Naive thymus-derived CD4-positive, alpha-beta T cell (primary cell): ENCODE data around the gene HTR2B. TPM values are rescaled to one million over a fixed set of nuclear protein-coding genes. Genes with fewer than 3 reads are reported as not detected.
A peak's percentile ranks its signal among the peaks of the same experiment; 100 is the strongest.

Experiments
- ATAC-seq: fragments of 150-1000 bp; cut with Tn5 transposase; 2 replicates; pipeline ENCODE4 v1.10.0; 2021; ENCODE audit warnings: mild to moderate bottlenecking, moderate library complexity
- CTCF ChIA-PET: fragments of 350-600 bp; sonication (Branson Sonifier 250); formaldehyde crosslinking; loops from one replicate; lab custom pipeline; 2021; ENCODE audit warnings: antibody characterized with exemption; lab: Charles Lee
- POLR2A ChIA-PET: fragments of 350-600 bp; sonication (Branson Sonifier 250); formaldehyde crosslinking; loops from one replicate; lab custom pipeline; 2021; ENCODE audit warnings: antibody characterized with exemption, inconsistent platforms; lab: Charles Lee
- DNase-seq, 9 donors: peaks; one replicate each; pipeline versions ENCODE4 v3.0.0 to v3.0.0-alpha.2; 2020 to 2022; ENCODE audit warnings: mixed read lengths in 1 of 9
- H3K27ac ChIP-seq: one replicate; pipeline ENCODE4 v1.7.0; 2013; ENCODE audit warnings: mild to moderate bottlenecking, low read depth, low read length, moderate library complexity
- H3K27me3 ChIP-seq, 2 donors: one replicate each; pipeline ENCODE4 v1.7.0; 2013; ENCODE audit warnings: low read length in 2 of 2, mild to moderate bottlenecking in 2 of 2, moderate library complexity in 2 of 2; ENCODE audit not compliant: control insufficient read depth in 2 of 2, insufficient read depth in 2 of 2
- H3K36me3 ChIP-seq, 3 experiments: 1 replicate in 2 of 3; 2 replicates in 1 of 3; pipeline ENCODE4 v1.7.0; 2013; ENCODE audit warnings: low read length in 3 of 3, mild to moderate bottlenecking in 3 of 3, moderate library complexity in 1 of 3; ENCODE audit not compliant: insufficient read depth in 3 of 3, control insufficient read depth in 2 of 3
- H3K4me1 ChIP-seq, 2 donors: one replicate each; pipeline ENCODE4 v1.7.0; 2013; ENCODE audit warnings: low read length in 2 of 2, mild to moderate bottlenecking in 2 of 2, moderate library complexity in 1 of 2; ENCODE audit not compliant: control insufficient read depth in 2 of 2, insufficient read depth in 2 of 2
- H3K4me3 ChIP-seq: 2 replicates; pipeline ENCODE4 v1.7.0; 2013; ENCODE audit warnings: mild to moderate bottlenecking, low read length
- H3K9me3 ChIP-seq, 3 experiments: 1 replicate in 2 of 3; 2 replicates in 1 of 3; pipeline ENCODE4 v1.7.0; 2013; ENCODE audit warnings: low read length in 3 of 3; ENCODE audit not compliant: control insufficient read depth in 2 of 3
- H3K27ac Mint-ChIP-seq, 9 donors: one replicate each; pipeline ENCODE4 v1.8.0; 2020 to 2022; ENCODE audit warnings: mixed read lengths in 9 of 9, mild to moderate bottlenecking in 8 of 9, moderate library complexity in 5 of 9, inconsistent platforms in 2 of 9
- H3K27me3 Mint-ChIP-seq, 5 donors: one replicate each; pipeline ENCODE4 v1.8.0; 2021 to 2022; ENCODE audit warnings: mixed read lengths in 5 of 5, mild to moderate bottlenecking in 1 of 5
- H3K36me3 Mint-ChIP-seq, 5 donors: one replicate each; pipeline ENCODE4 v1.8.0; 2020 to 2022; ENCODE audit warnings: mixed read lengths in 5 of 5, mild to moderate bottlenecking in 3 of 5, inconsistent platforms in 1 of 5
- H3K4me1 Mint-ChIP-seq, 7 donors: one replicate each; pipeline ENCODE4 v1.8.0; 2020 to 2022; ENCODE audit warnings: mixed read lengths in 7 of 7, mild to moderate bottlenecking in 3 of 7, inconsistent platforms in 1 of 7
- H3K4me3 Mint-ChIP-seq, 10 donors: one replicate each; pipeline ENCODE4 v1.8.0; 2020 to 2022; ENCODE audit warnings: mild to moderate bottlenecking in 10 of 10, mixed read lengths in 10 of 10, moderate library complexity in 6 of 10, inconsistent platforms in 2 of 10
- H3K9me3 Mint-ChIP-seq, 11 donors: one replicate each; pipeline ENCODE4 v1.8.0; 2020 to 2022; ENCODE audit warnings: mixed read lengths in 11 of 11, mild to moderate bottlenecking in 4 of 11, inconsistent platforms in 1 of 11, moderate library complexity in 1 of 11
- intact Hi-C, 2 donors: fragments of 100-400 bp; cut with micrococcal nuclease; formaldehyde crosslinking; loops; one replicate each; pipeline ENCODE4 v1.15.1; 2023
- polyA plus RNA-seq, 2 donors: library from polyadenylated mRNA; unstranded; fragments of 300-500 nt; fragmentation: Illumina TruSeq; gene quantifications; one replicate each; pipeline ENCODE4 v1.2.3, GENCODE V29; 2021
- total RNA-seq, 6 experiments: library from RNA in 5 of 6; stranded (reverse) in 5 of 6; gene quantifications; 1 replicate in 5 of 6; 2 replicates in 1 of 6; pipeline ENCODE4 v1.2.3 and lab custom pipeline; 2021 to 2026

HTR2B gene
- total and polyA plus RNA-seq, 7 experiments from 2014 or later, result 0.09 to 0.10 TPM; not detected in 5

DNA sequence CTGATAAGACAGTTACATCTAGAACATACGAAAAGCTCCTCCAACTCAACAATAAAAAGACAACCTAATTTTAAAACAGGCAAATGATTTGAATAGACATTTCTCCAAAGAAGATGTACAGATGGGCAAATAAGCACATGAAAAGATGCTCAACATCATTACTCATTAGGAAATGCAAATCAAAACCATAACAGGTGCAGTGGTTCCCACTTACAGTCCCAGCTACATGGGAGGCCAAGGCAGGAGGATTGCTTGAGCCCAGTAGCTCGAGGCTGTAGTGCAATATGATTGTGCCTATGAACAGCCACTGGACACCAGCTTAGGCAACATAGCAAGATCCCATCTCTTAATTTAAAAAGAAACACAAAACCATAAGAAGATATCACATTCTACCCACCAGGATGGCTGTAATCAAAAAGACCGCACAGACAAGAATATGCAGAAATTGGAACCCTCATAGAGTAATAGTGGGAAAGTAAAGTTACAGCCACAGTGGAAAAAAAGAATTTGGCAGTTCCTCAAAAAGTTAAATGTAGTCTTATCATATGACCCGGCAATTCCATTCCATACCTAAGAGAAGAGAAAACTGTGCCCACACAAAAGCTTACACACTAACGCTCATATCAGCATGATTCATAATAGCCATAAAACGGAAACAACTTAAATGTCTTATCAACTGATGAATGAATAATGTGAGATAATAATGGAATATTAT lies 43.1 kb upstream of the HTR2B start:
- POLR2A ChIA-PET, result no interaction called here

DNA sequence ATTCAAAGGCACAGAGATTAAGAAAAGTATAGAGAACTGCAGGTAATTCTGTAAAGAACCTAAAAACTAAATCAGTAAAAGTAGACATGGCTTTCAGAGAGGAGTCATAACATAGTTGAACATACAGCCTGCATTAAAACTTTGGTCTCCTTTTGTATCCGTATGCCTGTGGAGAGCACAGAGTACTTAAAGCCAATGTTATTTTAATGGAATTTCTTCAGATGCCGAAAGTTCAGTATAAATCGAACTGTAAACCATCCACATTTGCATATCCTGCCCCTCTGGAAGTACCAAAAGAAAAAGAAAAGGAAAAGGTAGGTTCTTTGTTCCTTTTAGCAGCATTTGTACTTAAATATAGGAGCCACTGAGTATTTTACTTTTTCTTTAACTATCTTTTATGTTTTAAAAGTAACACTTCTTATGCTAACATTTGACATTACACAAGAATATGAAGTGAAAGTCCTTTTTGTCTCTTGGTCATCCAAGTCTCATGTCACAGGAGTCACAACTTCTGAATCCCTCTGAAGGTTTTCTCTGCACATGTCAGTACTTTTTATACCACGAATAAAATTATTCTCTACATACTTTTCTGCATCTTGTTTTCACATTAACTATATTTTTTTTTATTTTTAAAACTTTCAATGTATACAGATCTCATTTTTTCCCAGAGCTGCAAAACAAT lies 38.7 kb upstream of the HTR2B start:
- Mint-ChIP-seq H3K4me3 (no peak overlapping the region), H3K27me3 (no peaks in the 10 kb centered on the region), H3K9me3 (no peaks in the 10 kb centered on the region), H3K36me3 (peaks cover 9 to 46% (median 19%) of the 10 kb centered on the region in 5 donors), H3K4me1 (peaks cover 0 to 23% (median 4%) of the 10 kb centered on the region in 7 donors), H3K27ac (peak overlapping the region in 2 of 9 donors; percentile 23 to 61)
- no peaks in the 10 kb centered on the region for H3K9me3 ChIP-seq
- H3K4me1 ChIP-seq, result peaks cover 0 to 6% of the 10 kb centered on the region in 2 donors
- POLR2A ChIA-PET, result no interaction called here
- intact Hi-C loops, result no loop called here
- no peak overlapping the region for H3K27ac ChIP-seq
- no peak for ATAC-seq
- CTCF ChIA-PET, result interaction anchor here (0.7 kb wide), 1 partner anchor 54 kb away, joined by 4 read pairs; no protein-coding TSS in a partner anchor
- DNase-seq, result no peak
- no peaks in the 10 kb centered on the region for H3K27me3 ChIP-seq
- H3K36me3 ChIP-seq, result peaks cover 10 to 42% (median 13%) of the 10 kb centered on the region in 3 experiments
- no peak overlapping the region for H3K4me3 ChIP-seq

More for the DNA sequence above, 43.1 kb upstream of the HTR2B start:
- Mint-ChIP-seq H3K27me3 (no peaks in the 10 kb centered on the region), H3K4me3 (no peak overlapping the region), H3K27ac (peak overlapping the region in 2 of 9 donors; percentile 46 to 49), H3K36me3 (peaks cover 17 to 69% (median 27%) of the 10 kb centered on the region in 5 donors), H3K9me3 (no peaks in the 10 kb centered on the region), H3K4me1 (peaks cover 0 to 6% (median 0%) of the 10 kb centered on the region in 7 donors)
- intact Hi-C loops, result no loop called here
- CTCF ChIA-PET, result no interaction called here
- Histone ChIP-seq H3K27me3 (no peaks in the 10 kb centered on the region), H3K36me3 (peaks cover 10 to 61% (median 18%) of the 10 kb centered on the region in 3 experiments), H3K9me3 (no peaks in the 10 kb centered on the region), H3K27ac (no peak overlapping the region), H3K4me1 (no peaks in the 10 kb centered on the region), H3K4me3 (no peak overlapping the region)
- DNase-seq, result no peak
- no peak for ATAC-seq

DNA sequence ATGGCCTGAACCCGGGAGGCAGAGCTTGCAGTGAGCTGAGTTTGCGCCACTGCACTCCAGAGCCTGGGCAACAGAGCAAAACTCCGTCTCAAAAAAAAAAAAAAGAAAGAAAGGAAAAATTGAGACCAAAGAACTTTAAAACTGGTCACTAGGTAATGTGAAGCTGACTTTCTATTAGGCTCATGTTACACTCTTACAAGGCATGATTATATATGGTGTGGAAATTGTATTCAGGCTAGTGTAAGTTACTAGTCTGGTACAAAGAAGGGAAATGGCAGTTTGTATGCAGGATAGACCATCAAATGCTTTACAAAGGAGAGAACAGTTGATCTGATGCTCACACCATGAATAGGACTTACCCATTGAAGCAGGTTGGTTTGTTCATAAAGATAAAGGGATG lies 38.2 kb upstream of the HTR2B start:
- no peaks in the 10 kb centered on the region for H3K9me3 Mint-ChIP-seq
- Histone ChIP-seq H3K4me1 (peaks cover 0 to 6% of the 10 kb centered on the region in 2 donors), H3K27ac (no peak overlapping the region), H3K27me3 (no peaks in the 10 kb centered on the region), H3K9me3 (no peaks in the 10 kb centered on the region), H3K4me3 (no peak overlapping the region), H3K36me3 (peaks cover 10 to 39% (median 11%) of the 10 kb centered on the region in 3 experiments)
- POLR2A ChIA-PET, result no interaction called here
- no peak for ATAC-seq
- H3K27me3 Mint-ChIP-seq, result no peaks in the 10 kb centered on the region
- DNase-seq, result no peak
- peaks cover 9 to 43% (median 16%) of the 10 kb centered on the region in 5 donors for H3K36me3 Mint-ChIP-seq
- peaks cover 0 to 18% (median 4%) of the 10 kb centered on the region in 7 donors for H3K4me1 Mint-ChIP-seq
- H3K27ac Mint-ChIP-seq, result peak overlapping the region in 2 of 9 donors; percentile 23 to 61
- intact Hi-C loops, result no loop called here
- H3K4me3 Mint-ChIP-seq, result no peak overlapping the region
- CTCF ChIA-PET, result interaction anchor here (0.7 kb wide), 2 partner anchors 53 to 392 kb away, joined by 4 read pairs; no protein-coding TSS in a partner anchor

DNA sequence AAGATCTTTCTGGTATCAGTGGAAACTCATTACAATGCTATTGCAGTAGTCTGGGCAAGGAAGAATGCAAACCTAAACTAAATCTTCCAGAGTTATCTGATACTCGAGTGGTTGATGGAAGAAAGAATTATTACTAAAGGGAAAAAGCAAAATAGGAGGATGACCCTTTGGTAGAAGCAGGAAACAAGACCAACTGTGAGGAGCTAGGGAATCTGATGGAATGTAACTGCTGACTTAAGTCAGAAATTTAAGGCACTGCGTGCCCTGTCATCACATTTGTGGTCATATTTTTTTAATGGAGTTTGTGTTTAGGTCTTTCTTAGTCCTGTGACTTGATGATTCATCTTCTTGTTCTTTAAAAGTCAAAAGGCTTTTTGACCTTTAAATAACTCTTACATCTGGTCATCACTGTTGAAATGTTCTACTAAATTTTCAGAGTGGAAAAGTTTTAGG lies 37.1 kb upstream of the HTR2B start:
- no peak overlapping the region for H3K4me3 Mint-ChIP-seq
- peaks cover 5 to 33% (median 7%) of the 10 kb centered on the region in 5 donors for H3K36me3 Mint-ChIP-seq
- Histone ChIP-seq H3K27me3 (no peaks in the 10 kb centered on the region), H3K4me3 (no peak overlapping the region), H3K9me3 (no peaks in the 10 kb centered on the region), H3K4me1 (peaks cover 0 to 6% of the 10 kb centered on the region in 2 donors), H3K36me3 (peaks cover 7 to 28% (median 10%) of the 10 kb centered on the region in 3 experiments), H3K27ac (no peak overlapping the region)
- no peak for ATAC-seq
- peaks cover 0 to 18% (median 4%) of the 10 kb centered on the region in 7 donors for H3K4me1 Mint-ChIP-seq
- ChIA-PET POLR2A (interaction anchor here (0.7 kb wide), 1 partner anchor 175 kb away, joined by 5 read pairs; no protein-coding TSS in a partner anchor), CTCF (no interaction called here)
- H3K9me3 Mint-ChIP-seq, result no peaks in the 10 kb centered on the region
- DNase-seq, result no peak
- peak overlapping the region in 3 of 9 donors; percentile 2 to 48 (median 34) for H3K27ac Mint-ChIP-seq
- no peaks in the 10 kb centered on the region for H3K27me3 Mint-ChIP-seq
- intact Hi-C loops, result no loop called here

DNA sequence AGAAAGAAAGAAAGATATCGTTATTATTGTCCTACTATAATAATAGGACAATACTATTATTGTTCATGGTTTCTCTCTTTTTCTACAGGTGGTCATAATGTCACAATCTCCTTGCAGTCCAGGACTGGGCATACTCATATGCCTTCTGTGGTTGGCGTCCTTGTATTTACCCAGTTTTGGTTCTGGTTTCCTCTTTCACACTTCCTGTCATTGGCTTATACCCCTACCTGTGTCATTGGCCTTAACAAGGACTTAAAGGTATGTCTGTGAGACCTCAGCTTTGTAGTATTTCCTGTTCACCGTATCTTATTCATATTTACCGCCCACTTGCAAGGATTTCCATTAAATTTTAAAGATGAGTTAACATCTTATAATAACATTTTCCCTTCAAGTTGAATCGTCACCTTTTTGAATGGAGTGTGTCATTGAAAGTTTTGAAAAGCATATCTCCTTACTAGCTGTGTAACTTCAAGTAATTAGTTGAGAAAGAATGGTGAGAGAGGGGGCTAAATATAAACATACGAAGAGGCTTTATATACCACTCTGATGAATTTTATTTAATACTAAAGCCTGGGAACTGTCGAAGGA lies 36.5 kb upstream of the HTR2B start:
- H3K9me3 Mint-ChIP-seq, result no peaks in the 10 kb centered on the region
- no peak overlapping the region for H3K4me3 Mint-ChIP-seq
- H3K4me1 ChIP-seq, result peaks cover 0 to 6% of the 10 kb centered on the region in 2 donors
- peaks cover 0 to 27% (median 2%) of the 10 kb centered on the region in 5 donors for H3K36me3 Mint-ChIP-seq
- ATAC-seq (no peak), DNase-seq (no peak)
- H3K27ac ChIP-seq, result no peak overlapping the region
- no peaks in the 10 kb centered on the region for H3K27me3 Mint-ChIP-seq
- H3K4me1 Mint-ChIP-seq, result peaks cover 0 to 17% (median 4%) of the 10 kb centered on the region in 7 donors
- no peaks in the 10 kb centered on the region for H3K9me3 ChIP-seq
- H3K36me3 ChIP-seq, result peaks cover 2 to 25% (median 8%) of the 10 kb centered on the region in 3 experiments
- no peaks in the 10 kb centered on the region for H3K27me3 ChIP-seq
- ChIA-PET POLR2A (no interaction called here), CTCF (no interaction called here)
- H3K27ac Mint-ChIP-seq, result peak overlapping the region in 2 of 9 donors; percentile 2 to 48
- intact Hi-C loops, result no loop called here
- no peak overlapping the region for H3K4me3 ChIP-seq

DNA sequence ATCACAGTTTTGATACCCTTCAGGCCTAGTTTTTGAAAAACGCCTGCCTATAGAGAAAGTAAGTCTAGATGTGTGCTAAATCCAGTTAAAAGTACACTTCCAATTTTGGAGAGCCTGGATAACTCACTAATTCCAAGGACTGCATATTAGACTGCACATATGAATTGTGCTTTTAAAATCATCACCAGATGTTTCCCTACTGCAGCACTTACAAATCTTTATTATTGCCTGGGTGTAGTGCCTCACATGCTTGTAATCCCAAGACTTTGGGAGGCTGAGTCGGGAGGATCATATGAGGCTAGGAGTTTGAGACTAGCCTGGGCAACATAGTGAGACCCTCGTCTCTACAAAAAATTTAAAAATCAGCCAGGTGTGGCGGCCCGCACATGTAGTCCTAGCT lies 35.9 kb upstream of the HTR2B start:
- DNase-seq, result no peak
- H3K4me1 Mint-ChIP-seq, result peaks cover 0 to 17% (median 4%) of the 10 kb centered on the region in 7 donors
- peak overlapping the region in 1 of 9 donors; percentile 34 for H3K27ac Mint-ChIP-seq
- Histone ChIP-seq H3K27me3 (no peaks in the 10 kb centered on the region), H3K4me3 (no peak overlapping the region), H3K9me3 (no peaks in the 10 kb centered on the region), H3K27ac (no peak overlapping the region), H3K36me3 (peaks cover 0 to 18% (median 1%) of the 10 kb centered on the region in 3 experiments), H3K4me1 (peaks cover 0 to 6% of the 10 kb centered on the region in 2 donors)
- H3K9me3 Mint-ChIP-seq, result no peaks in the 10 kb centered on the region
- intact Hi-C loops, result no loop called here
- no peaks in the 10 kb centered on the region for H3K27me3 Mint-ChIP-seq
- H3K4me3 Mint-ChIP-seq, result no peak overlapping the region
- peaks cover 0 to 25% (median 2%) of the 10 kb centered on the region in 5 donors for H3K36me3 Mint-ChIP-seq
- ChIA-PET CTCF (no interaction called here), POLR2A (no interaction called here)
- ATAC-seq, result no peak
